ENCODE data around the gene BPI. TPM values are rescaled to one million over a fixed set of nuclear protein-coding genes. Genes with fewer than 3 reads are reported as not detected.

Gene BPI
- total and polyA plus RNA-seq, 2 donors (not counting 1 experiment from before 2014, with no cell fraction given), result not detected

DNA sequence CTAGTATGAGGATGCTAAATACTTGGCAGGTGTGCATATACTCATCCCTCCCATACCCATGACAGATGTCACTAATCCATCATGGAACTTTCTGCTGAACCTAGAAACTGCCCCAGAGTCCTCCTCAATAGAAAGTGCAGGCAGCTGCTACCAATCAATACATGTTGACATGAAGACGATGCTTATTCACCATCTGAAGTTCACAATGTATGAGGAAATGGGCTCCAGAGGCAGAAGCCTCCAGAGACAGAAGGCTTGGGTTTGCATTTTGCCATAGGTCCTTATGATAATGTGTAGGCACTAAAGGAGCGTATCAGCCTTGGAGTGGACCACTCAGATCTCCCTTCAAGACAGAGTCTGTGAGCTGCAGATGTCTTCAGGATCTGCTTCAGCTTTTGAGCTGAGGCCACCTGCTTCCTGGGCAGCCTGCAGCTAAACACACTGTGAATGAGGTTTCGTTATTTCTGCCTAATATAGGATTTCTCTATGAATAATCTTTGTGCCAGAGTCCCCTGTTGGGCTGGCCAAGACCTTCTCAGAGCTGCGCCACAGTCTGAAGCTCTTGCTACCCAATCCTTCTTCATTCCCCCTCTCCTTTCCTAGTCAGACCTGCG lies 35.9 kb upstream of the BPI start:
- Histone ChIP-seq H3K9me3 (ENCODE audit: control insufficient read depth, insufficient read depth, low read depth, low read length) (no peaks in the 10 kb centered on the region), H3K36me3 (ENCODE audit: control insufficient read depth, insufficient read depth, low read length) (no peaks in the 10 kb centered on the region), H3K27me3 (ENCODE audit: control insufficient read depth, insufficient read depth, low read length) (no peaks in the 10 kb centered on the region), H3K27ac (ENCODE audit: insufficient read depth, low read length) (no peak overlapping the region), H2AFZ (ENCODE audit: low read length) (no peak overlapping the region), H3K4me3 (replicated peaks in 1 of 4; ENCODE audit: control extremely low read depth in 1 of 4, insufficient read depth in 1 of 4, low read depth in 3 of 4, low read length in 4 of 4) (no peak overlapping the region), H3K4me2 (ENCODE audit: extremely low read depth, insufficient read depth, low read length) (no peak overlapping the region), H3K9ac (ENCODE audit: insufficient read depth, low read length) (no peak overlapping the region), H4K20me1 (ENCODE audit: control insufficient read depth, extremely low read depth, insufficient read depth, low read length) (no peaks in the 10 kb centered on the region), H3K4me1 (ENCODE audit: control insufficient read depth, extremely low read depth, insufficient read depth, low read length) (peaks cover 17% of the 10 kb centered on the region), H3K79me2 (ENCODE audit: control insufficient read depth, insufficient read depth, low read length) (no peaks in the 10 kb centered on the region)
- no peak for TF ChIP-seq EZH2 (IDR thresholded peaks at IDR 0.05; ENCODE audit: low read length, missing control alignments)
- TF ChIP-seq, protein P1, sequence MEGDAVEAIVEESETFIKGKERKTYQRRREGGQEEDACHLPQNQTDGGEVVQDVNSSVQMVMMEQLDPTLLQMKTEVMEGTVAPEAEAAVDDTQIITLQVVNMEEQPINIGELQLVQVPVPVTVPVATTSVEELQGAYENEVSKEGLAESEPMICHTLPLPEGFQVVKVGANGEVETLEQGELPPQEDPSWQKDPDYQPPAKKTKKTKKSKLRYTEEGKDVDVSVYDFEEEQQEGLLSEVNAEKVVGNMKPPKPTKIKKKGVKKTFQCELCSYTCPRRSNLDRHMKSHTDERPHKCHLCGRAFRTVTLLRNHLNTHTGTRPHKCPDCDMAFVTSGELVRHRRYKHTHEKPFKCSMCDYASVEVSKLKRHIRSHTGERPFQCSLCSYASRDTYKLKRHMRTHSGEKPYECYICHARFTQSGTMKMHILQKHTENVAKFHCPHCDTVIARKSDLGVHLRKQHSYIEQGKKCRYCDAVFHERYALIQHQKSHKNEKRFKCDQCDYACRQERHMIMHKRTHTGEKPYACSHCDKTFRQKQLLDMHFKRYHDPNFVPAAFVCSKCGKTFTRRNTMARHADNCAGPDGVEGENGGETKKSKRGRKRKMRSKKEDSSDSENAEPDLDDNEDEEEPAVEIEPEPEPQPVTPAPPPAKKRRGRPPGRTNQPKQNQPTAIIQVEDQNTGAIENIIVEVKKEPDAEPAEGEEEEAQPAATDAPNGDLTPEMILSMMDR (conservative IDR thresholded peaks at IDR 0.05 in 1 of 2, IDR thresholded peaks at IDR 0.05 in 1 of 2; ENCODE audit: low read depth in 1 of 2, low read length in 2 of 2), result no peak
- DNase-seq (ENCODE audit: low read depth in 2 of 2), result no peak

DNA sequence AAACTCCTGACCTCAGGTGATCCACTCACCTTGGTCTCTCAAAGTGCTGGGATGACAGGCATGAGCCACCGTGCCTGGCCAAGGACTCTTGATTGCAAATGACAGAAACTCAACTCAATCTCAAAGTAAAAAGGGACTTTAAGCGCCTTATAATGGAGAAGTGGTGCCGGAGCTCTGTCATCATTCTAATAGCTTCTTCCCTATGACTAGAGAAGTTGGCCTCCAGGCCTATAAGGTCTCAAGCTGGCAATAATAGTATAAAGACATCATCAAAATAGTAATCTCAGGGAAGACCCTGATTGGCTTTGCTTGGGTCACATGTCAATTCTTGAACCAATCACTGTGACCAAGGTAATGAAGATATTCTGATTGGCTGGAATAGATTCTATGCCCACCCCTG lies 34.9 kb upstream of the BPI start:
- H4K20me1 ChIP-seq (ENCODE audit: control insufficient read depth, extremely low read depth, insufficient read depth, low read length), result no peaks in the 10 kb centered on the region
- no peaks in the 10 kb centered on the region for H3K27me3 ChIP-seq (ENCODE audit: control insufficient read depth, insufficient read depth, low read length)
- H3K4me2 ChIP-seq (ENCODE audit: extremely low read depth, insufficient read depth, low read length), result no peak overlapping the region
- peaks cover 23% of the 10 kb centered on the region for H3K4me1 ChIP-seq (ENCODE audit: control insufficient read depth, extremely low read depth, insufficient read depth, low read length)
- no peak overlapping the region for H3K4me3 ChIP-seq (replicated peaks in 1 of 4; ENCODE audit: control extremely low read depth in 1 of 4, insufficient read depth in 1 of 4, low read depth in 3 of 4, low read length in 4 of 4)
- DNase-seq (ENCODE audit: low read depth in 2 of 2), result no peak
- H3K36me3 ChIP-seq (ENCODE audit: control insufficient read depth, insufficient read depth, low read length), result no peaks in the 10 kb centered on the region
- H2AFZ ChIP-seq (ENCODE audit: low read length), result no peak overlapping the region
- no peak overlapping the region for H3K9ac ChIP-seq (ENCODE audit: insufficient read depth, low read length)
- TF ChIP-seq EZH2 (IDR thresholded peaks at IDR 0.05; ENCODE audit: low read length, missing control alignments), result no peak
- TF ChIP-seq, protein P1 (conservative IDR thresholded peaks at IDR 0.05 in 1 of 2, IDR thresholded peaks at IDR 0.05 in 1 of 2; ENCODE audit: low read depth in 1 of 2, low read length in 2 of 2), result no peak
- H3K27ac ChIP-seq (ENCODE audit: insufficient read depth, low read length), result no peak overlapping the region
- no peaks in the 10 kb centered on the region for H3K9me3 ChIP-seq (ENCODE audit: control insufficient read depth, insufficient read depth, low read depth, low read length)
- H3K79me2 ChIP-seq (ENCODE audit: control insufficient read depth, insufficient read depth, low read length), result no peaks in the 10 kb centered on the region

DNA sequence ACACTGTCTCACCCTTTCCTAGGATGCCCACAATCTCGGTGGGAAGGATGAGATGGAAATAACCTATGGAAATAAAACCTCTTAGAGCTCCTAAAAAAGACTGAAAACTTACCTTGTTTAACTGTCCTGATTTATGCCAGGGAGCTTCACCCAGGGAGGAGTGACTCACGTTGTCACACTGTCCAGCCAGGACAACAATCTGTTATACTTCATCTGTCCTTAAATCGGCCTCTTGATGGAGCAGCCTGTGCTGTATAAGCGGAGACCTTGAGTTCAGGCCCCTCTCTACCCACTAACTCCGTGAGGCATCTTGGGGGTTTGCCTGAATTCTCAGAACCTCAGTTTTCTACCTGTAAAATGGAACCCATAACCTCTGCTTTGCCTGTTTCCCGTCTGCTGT lies 34.2 kb upstream of the BPI start:
- H3K27me3 ChIP-seq (ENCODE audit: control insufficient read depth, insufficient read depth, low read length), result no peaks in the 10 kb centered on the region
- no peak overlapping the region for H3K4me3 ChIP-seq (replicated peaks in 1 of 4; ENCODE audit: control extremely low read depth in 1 of 4, insufficient read depth in 1 of 4, low read depth in 3 of 4, low read length in 4 of 4)
- no peak overlapping the region for H3K27ac ChIP-seq (ENCODE audit: insufficient read depth, low read length)
- H3K9ac ChIP-seq (ENCODE audit: insufficient read depth, low read length), result no peak overlapping the region
- no peaks in the 10 kb centered on the region for H3K79me2 ChIP-seq (ENCODE audit: control insufficient read depth, insufficient read depth, low read length)
- no peaks in the 10 kb centered on the region for H3K36me3 ChIP-seq (ENCODE audit: control insufficient read depth, insufficient read depth, low read length)
- H3K4me2 ChIP-seq (ENCODE audit: extremely low read depth, insufficient read depth, low read length), result no peak overlapping the region
- TF ChIP-seq, protein P1 (conservative IDR thresholded peaks at IDR 0.05 in 1 of 2, IDR thresholded peaks at IDR 0.05 in 1 of 2; ENCODE audit: low read depth in 1 of 2, low read length in 2 of 2), result no peak
- TF ChIP-seq EZH2 (IDR thresholded peaks at IDR 0.05; ENCODE audit: low read length, missing control alignments), result no peak
- H3K4me1 ChIP-seq (ENCODE audit: control insufficient read depth, extremely low read depth, insufficient read depth, low read length), result peaks cover 23% of the 10 kb centered on the region
- no peak for DNase-seq (ENCODE audit: low read depth in 2 of 2)
- H4K20me1 ChIP-seq (ENCODE audit: control insufficient read depth, extremely low read depth, insufficient read depth, low read length), result no peaks in the 10 kb centered on the region
- H3K9me3 ChIP-seq (ENCODE audit: control insufficient read depth, insufficient read depth, low read depth, low read length), result no peaks in the 10 kb centered on the region
- H2AFZ ChIP-seq (ENCODE audit: low read length), result no peak overlapping the region

Measured in fibroblast of lung (primary cell).